PFSK-1 (cell line): ENCODE results near the gene MGMT.

Experiments
- FOXP2 ChIP-seq: optimal IDR thresholded peaks from 2 replicates; pipeline ENCODE3; 2011; ENCODE audit warnings: borderline replicate concordance, control low read depth, inconsistent platforms; ENCODE audit not compliant: insufficient read depth; ENCODE audit errors: extremely low read length, extremely low read depth
- POLR2AphosphoS5 ChIP-seq: IDR thresholded peaks from 2 replicates; pipeline ENCODE4 v1.6.1; 2012; ENCODE audit warnings: low read depth, mild to moderate bottlenecking, control low read depth, low read length, moderate library complexity
- REST ChIP-seq, 2 experiments: IDR thresholded peaks; 2 replicates each; pipeline versions ENCODE4 v1.6.1 to v1.8.0; 2011 to 2012; ENCODE audit warnings: low read depth in 2 of 2, low read length in 2 of 2, control low read depth in 1 of 2, inconsistent platforms in 1 of 2, mild to moderate bottlenecking in 1 of 2, moderate library complexity in 1 of 2; ENCODE audit not compliant: insufficient read depth in 1 of 2
- SIN3A ChIP-seq: IDR thresholded peaks from 2 replicates; pipeline ENCODE4 v1.6.1; 2012; ENCODE audit warnings: mild to moderate bottlenecking, low read length, moderate library complexity, borderline replicate concordance; ENCODE audit not compliant: insufficient read depth
- TAF1 ChIP-seq: IDR thresholded peaks from 2 replicates; pipeline ENCODE4 v1.6.1; 2012; ENCODE audit warnings: low read length, control low read depth, borderline replicate concordance; ENCODE audit not compliant: insufficient read depth

MGMT gene

GRCh38 chr10:129534826-129535225 is 67.8 kb downstream of the MGMT start:
- no peak for TF ChIP-seq FOXP2
- no peak for TF ChIP-seq REST (IDR thresholded peaks at IDR 0.05; ENCODE audit: insufficient read depth in 1 of 2, low read depth in 2 of 2, low read length in 2 of 2)
- TF ChIP-seq POLR2AphosphoS5, result no peak

- TF ChIP-seq REST (IDR thresholded peaks at IDR 0.05; ENCODE audit: insufficient read depth in 1 of 2, low read depth in 2 of 2, low read length in 2 of 2) (no peak), SIN3A (no peak), FOXP2 (no peak), POLR2AphosphoS5 (no peak), TAF1 (no peak)
These were observed 69.3 kb downstream of the MGMT start for GRCh38 chr10:129536336-129536735.

- TF ChIP-seq TAF1 (no peak), FOXP2 (no peak), SIN3A (no peak), REST (IDR thresholded peaks at IDR 0.05; ENCODE audit: insufficient read depth in 1 of 2, low read depth in 2 of 2, low read length in 2 of 2) (no peak), POLR2AphosphoS5 (no peak)
These were observed 70.1 kb downstream of the MGMT start for GRCh38 chr10:129537151-129537550.

- TF ChIP-seq TAF1 (no peak), FOXP2 (no peak), POLR2AphosphoS5 (no peak), REST (IDR thresholded peaks at IDR 0.05; ENCODE audit: insufficient read depth in 1 of 2, low read depth in 2 of 2, low read length in 2 of 2) (no peak), SIN3A (no peak)
These were observed 71.2 kb downstream of the MGMT start for GRCh38 chr10:129538236-129538635.

GRCh38 chr10:129541200-129541599 is 74.2 kb downstream of the MGMT start:
- TF ChIP-seq FOXP2 (no peak), REST (IDR thresholded peaks at IDR 0.05; ENCODE audit: insufficient read depth in 1 of 2, low read depth in 2 of 2, low read length in 2 of 2) (no peak), POLR2AphosphoS5 (no peak), SIN3A (no peak), TAF1 (no peak)
